Measurements from ENCODE around the gene RYR3.

DNA sequence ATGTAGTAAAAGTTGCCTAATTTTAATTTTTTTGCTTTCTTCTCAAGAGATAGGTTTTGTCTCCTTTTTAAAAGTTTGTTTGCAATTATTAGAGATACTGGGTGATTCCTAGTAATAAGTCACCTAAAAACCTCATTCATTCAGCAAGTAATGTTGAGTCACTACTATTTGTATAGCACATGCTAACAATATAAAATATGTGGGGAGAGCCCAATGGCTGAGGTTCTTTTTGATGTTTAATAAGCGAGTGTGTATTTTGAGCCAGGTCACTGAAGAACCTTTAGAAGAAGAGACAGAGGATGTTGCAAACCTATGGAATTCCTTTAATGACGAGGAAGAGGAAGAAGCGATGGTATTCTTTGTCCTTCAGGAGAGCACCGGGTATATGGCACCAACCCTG, 533.8 kb downstream of the RYR3 start:
- TF ChIP-seq, protein P1, sequence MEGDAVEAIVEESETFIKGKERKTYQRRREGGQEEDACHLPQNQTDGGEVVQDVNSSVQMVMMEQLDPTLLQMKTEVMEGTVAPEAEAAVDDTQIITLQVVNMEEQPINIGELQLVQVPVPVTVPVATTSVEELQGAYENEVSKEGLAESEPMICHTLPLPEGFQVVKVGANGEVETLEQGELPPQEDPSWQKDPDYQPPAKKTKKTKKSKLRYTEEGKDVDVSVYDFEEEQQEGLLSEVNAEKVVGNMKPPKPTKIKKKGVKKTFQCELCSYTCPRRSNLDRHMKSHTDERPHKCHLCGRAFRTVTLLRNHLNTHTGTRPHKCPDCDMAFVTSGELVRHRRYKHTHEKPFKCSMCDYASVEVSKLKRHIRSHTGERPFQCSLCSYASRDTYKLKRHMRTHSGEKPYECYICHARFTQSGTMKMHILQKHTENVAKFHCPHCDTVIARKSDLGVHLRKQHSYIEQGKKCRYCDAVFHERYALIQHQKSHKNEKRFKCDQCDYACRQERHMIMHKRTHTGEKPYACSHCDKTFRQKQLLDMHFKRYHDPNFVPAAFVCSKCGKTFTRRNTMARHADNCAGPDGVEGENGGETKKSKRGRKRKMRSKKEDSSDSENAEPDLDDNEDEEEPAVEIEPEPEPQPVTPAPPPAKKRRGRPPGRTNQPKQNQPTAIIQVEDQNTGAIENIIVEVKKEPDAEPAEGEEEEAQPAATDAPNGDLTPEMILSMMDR (IDR thresholded peaks at IDR 0.05; ENCODE audit: insufficient read depth, low read depth, low read length) = no peak
- TF ChIP-seq EZH2 (IDR thresholded peaks at IDR 0.05; ENCODE audit: insufficient read depth, low read length) = no peak

All from astrocyte (in vitro differentiated cells and primary cell).